Uterus (tissue), 2 donors: Measurements from ENCODE around the gene RANBP10.

Experiments
- POLR2A ChIP-seq, 2 donors: fragments of 450-650 bp; IDR thresholded peaks; one replicate each; pipeline ENCODE4 v1.6.1; 2016; ENCODE audit warnings: antibody characterized with exemption in 2 of 2, mild to moderate bottlenecking in 1 of 2, moderate library complexity in 1 of 2
- TF ChIP-seq, protein P1 (sequence below), 4 experiments: fragments of 200-600 bp in 2 of 4; fragments of 450-650 bp in 2 of 4; sonication (generic) in 2 of 4; IDR thresholded peaks; one replicate each; pipeline ENCODE4 v1.5.1; 2016 to 2019; ENCODE audit warnings: antibody characterized with exemption in 4 of 4, mild to moderate bottlenecking in 2 of 4, moderate library complexity in 1 of 4

GRCh38 chr16:67704110-67704509, 102.2 kb downstream of the RANBP10 start:
- TF ChIP-seq, protein P1, sequence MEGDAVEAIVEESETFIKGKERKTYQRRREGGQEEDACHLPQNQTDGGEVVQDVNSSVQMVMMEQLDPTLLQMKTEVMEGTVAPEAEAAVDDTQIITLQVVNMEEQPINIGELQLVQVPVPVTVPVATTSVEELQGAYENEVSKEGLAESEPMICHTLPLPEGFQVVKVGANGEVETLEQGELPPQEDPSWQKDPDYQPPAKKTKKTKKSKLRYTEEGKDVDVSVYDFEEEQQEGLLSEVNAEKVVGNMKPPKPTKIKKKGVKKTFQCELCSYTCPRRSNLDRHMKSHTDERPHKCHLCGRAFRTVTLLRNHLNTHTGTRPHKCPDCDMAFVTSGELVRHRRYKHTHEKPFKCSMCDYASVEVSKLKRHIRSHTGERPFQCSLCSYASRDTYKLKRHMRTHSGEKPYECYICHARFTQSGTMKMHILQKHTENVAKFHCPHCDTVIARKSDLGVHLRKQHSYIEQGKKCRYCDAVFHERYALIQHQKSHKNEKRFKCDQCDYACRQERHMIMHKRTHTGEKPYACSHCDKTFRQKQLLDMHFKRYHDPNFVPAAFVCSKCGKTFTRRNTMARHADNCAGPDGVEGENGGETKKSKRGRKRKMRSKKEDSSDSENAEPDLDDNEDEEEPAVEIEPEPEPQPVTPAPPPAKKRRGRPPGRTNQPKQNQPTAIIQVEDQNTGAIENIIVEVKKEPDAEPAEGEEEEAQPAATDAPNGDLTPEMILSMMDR (IDR thresholded peaks at IDR 0.05): no peak
- TF ChIP-seq POLR2A (IDR thresholded peaks at IDR 0.05): no peak
